Ishikawa (cell line): ENCODE measurements around the gene SH3RF2.

Experiments used
- EGR1 ChIP-seq: IDR thresholded peaks from 2 replicates; pipeline ENCODE4 v1.6.1; 2012
- NFIC ChIP-seq: IDR thresholded peaks from 2 replicates; pipeline ENCODE4 v1.6.1; 2012

DNA sequence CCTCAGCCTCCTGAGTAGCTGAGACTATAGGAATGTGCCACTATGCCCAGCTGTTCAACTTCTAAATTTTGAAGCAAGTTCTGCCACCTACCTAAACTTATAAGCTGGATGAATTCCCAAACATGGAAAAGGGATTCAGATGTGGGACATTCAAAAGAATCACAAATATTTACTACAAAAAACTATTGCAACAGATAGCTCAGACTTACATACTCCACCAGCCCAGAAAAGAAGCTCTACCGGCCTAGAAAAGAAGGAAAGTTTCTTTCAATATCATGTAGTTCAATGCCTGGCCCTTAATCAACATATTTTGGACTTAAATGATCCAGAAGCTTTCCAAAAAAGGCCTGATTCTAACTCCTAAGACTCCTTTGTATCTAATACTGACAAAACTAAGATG, 23.8 kb downstream of the SH3RF2 start:
- TF ChIP-seq NFIC (no peak), EGR1 (no peak)
